ENCODE measurements around the gene CACNA1C.
"Not testable (repeated sequence)": the region's sequence is repeated elsewhere in the genome, so short reads cannot be mapped to it uniquely, and the experiment has no call there.

Gene CACNA1C

DNA sequence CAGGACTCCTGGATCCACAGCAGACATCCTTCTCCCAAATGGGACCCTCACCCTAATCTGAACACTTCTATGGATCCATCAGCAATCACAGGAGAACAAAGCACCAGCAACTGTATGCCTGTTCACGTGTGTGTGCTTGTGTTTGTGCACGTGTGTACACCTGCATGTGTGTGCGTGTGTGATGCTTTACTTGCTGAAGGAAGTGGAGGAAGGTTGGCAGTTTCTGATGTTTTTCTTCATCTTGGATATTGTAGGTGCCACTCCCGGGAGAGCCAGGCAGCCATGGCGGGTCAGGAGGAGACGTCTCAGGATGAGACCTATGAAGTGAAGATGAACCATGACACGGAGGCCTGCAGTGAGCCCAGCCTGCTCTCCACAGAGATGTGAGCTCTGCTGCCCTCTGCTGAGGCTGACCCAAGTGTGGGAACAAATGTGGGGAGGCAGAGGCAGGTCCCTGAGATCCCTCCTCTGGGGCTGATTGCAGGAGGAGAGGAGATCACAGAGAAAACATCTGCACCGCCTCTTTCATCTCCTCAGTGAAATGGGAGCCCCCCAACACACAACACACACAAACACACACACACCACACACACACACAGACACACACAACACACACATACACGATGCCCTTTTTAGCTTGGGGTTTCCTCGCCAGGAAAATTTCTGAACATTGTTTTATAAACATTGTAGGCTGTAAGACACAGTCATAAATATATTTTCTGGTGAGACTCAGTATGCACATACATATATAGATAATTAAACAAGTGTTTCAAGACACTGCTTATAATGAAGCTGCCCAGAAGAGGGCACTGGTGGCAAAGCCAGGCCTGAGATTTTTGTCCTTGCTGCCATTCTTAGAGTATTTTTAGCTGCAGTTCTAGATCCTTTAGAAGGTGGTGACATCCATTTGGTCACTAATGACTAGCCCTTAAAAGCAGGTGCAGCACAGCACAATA, 629.8 kb downstream of the CACNA1C start:
- DNase-seq, result peak; percentile 51 to 68 (median 60)

DNA sequence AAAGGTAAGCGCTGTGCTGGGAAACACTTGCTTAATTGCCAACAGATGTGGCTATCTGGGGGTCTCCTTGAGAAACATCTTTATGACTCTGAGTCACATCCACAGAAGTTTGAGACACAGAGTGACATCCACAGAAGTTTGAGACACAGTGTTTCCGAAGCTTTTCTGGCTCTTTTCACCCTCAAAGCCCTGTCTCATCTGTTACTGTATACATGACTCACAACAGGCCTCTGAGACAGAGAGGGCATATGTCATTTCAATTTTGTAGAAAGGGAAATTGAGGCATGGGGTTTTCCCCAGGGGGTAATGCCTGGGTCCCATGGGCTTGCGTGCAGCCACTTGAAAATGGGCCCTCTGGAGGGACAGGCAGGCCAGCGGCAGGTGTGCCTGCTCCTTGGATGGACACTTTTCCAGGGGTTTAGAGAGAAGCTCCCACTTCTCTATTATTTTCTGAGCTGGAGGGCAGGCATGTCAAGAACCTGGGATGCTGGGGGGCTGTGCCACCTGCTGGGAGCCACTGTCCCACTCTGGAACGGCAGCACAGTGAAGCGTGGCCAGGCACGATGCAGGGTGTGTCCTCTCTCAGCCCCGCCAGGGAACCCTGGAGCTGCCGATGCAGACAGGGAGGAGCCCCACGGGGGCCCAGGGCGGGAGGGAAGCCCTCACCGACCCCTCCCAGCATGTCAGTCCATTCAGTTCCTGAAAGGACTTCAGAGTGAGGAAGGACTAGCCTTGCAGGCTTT, 630.7 kb downstream of the CACNA1C start:
- no peak for DNase-seq

DNA sequence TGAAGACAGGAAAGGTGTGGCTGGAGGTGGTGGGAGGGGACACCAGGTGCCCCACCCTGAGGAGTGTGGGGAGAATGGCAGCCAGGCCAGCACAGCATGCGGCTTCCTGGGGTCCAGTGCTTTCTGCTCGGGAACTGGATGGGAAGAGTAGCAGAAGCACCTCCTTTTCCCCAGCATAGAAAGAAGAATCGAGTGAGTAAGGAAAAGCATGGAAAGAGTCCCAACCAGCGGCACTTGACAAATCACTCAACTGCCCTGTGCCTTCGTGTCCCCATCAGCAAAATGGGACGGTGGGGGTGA, 631.2 kb downstream of the CACNA1C start:
- DNase-seq, result not testable (repeated sequence)

DNA sequence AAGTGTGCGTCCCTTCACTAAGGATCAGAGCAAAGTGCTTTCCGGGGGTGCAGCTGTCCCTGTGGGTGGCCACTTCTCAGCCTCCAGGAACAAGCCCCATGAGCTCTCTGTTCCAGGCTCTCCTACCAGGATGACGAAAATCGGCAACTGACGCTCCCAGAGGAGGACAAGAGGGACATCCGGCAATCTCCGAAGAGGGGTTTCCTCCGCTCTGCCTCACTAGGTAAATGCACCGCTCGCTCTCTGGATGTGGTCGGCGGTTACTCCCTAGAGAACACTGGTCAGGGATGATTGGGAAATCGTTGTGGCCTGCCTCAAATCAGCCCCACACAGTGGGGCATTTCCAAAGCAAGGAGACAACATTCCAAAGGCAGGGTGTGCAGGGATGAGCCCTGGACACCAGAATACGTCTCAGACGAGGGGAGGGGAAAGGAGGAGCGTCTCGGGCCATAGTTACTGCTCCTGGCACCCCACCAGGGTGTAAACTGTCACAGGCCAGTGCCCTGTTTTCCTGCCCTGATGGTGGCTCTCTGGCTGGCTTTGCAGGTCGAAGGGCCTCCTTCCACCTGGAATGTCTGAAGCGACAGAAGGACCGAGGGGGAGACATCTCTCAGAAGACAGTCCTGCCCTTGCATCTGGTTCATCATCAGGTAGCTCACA, 633.0 kb downstream of the CACNA1C start:
- not testable (repeated sequence) for DNase-seq

DNA sequence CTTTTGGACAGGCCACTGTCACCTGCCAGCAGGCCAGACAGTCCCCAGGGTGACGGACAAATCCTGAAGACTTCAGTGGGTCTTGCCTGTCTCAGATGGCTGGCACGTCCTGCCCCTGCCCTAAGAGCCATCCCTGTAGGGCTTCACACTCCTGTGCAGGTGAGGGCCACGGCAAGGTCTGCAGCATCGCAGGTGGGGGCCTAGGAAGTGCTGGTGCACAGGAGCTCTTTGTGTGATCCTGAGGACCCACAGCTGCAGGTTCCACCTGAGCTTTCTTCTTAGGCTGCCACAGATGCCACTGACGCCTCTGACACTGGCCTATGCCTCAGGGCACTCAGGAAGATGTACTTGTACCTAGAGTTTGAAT, 633.5 kb downstream of the CACNA1C start:
- no peak for DNase-seq

DNA sequence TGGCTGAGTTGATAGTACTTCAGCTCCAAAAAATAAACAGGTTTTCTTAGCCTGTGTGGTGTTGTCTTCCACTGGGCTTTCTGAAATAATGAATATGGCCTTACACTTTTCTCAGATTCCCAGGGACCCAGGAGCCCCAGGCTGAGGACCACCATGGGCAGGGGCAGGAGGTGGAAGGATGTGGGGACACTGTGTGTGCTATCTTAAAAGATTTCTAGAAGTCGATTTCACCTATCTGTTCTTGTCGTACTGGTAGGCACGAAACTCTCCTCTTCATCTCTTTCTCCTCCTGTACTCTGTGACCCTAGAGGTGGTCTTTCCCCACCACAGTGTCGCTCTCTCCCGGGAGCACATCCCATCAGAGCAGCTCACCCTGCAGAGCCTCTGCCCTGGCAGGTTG, 634.3 kb downstream of the CACNA1C start:
- DNase-seq, result no peak

GRCh38 chr12:2687726-2688125, 634.9 kb downstream of the CACNA1C start:
- DNase-seq, result no peak

- no peak for DNase-seq
Observed at GRCh38 chr12:2688381-2688931, 635.7 kb downstream of the CACNA1C start.

GRCh38 chr12:2689393-2689792, 636.6 kb downstream of the CACNA1C start:
- DNase-seq, result no peak

DNA sequence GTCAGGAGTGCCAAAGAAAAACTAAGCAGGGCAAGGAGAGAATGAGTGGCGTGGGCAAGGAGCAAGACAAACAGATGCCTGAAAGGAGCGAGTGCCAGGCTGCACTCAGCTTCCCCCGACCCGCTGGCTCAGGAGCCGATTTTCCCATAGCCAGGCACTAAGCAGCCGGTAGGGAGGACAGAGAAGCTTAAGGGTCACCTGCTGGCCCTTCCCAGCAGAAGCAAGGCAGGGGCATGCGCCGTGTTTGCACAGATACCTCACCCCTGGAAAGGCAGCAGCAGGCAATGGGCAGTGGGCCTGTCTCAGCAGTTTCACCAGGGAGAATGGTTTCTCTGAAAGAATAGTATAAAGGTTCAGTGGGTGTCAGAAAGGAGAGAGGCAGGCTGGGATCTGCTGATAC, 637.1 kb downstream of the CACNA1C start:
- DNase-seq, result no peak

DNA sequence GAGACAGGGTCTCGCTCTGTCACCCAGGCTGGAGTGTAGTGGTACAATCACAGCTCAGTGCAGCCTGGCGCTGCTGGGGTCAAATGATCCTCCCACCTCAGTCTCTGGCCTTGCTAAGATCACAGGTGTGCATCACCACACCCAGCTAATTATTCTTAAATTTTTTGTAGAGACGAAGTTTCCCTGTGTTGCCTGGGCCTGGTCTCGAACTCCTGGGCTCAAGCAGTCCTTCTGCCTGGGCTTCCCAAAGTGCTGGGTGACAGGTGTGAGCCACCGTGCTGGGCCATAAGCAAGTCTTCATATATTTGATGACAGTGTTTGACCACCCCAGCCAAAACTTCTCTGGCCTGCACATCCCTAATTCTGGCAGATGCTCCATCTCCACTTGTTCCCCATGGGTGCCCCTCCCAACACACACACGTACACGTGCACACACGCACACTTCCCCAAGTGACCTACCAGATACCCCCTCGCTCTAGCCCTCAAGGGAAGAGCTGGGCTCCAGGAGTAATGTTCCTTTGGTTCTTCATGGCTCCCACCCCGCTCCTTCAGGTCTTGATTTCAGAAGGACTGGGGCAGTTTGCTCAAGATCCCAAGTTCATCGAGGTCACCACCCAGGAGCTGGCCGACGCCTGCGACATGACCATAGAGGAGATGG, 637.7 kb downstream of the CACNA1C start:
- no peak for DNase-seq

GRCh38 chr12:2691006-2691344, 638.2 kb downstream of the CACNA1C start:
- peak; percentile 44 to 63 (median 54) for DNase-seq

GRCh38 chr12:2691345-2692071, 638.7 kb downstream of the CACNA1C start:
- peak in 2 of 4 experiments; percentile 25 to 27 for DNase-seq

DNA sequence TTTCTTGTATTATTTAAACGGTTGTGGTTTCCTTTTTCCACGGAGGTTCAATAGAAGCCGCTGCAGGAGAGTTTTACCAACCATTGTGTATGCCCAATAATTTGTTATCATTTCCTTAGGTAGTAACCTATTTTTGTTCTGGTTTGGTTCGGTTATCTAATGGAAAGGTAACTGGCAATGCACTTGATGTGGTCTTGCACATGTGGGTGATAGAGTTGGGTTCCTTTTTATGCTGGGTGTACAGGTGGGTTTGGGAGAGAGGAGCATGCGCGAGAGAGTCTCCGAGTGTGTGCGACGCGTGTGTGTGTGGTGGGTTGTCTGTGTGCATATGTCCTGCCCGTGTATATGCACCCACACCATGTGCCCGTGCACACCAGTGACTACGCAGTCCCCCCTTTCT, 639.3 kb downstream of the CACNA1C start:
- no peak for DNase-seq

- DNase-seq, result peak; percentile 8 to 49 (median 34)
Observed at GRCh38 chr12:2693244-2693860, 640.6 kb downstream of the CACNA1C start.

- no peak for DNase-seq
Observed at GRCh38 chr12:2693980-2694610, 641.3 kb downstream of the CACNA1C start.

- peak; percentile 25 to 65 (median 46) for DNase-seq
Observed at GRCh38 chr12:2696136-2696535, 643.3 kb downstream of the CACNA1C start.

DNA sequence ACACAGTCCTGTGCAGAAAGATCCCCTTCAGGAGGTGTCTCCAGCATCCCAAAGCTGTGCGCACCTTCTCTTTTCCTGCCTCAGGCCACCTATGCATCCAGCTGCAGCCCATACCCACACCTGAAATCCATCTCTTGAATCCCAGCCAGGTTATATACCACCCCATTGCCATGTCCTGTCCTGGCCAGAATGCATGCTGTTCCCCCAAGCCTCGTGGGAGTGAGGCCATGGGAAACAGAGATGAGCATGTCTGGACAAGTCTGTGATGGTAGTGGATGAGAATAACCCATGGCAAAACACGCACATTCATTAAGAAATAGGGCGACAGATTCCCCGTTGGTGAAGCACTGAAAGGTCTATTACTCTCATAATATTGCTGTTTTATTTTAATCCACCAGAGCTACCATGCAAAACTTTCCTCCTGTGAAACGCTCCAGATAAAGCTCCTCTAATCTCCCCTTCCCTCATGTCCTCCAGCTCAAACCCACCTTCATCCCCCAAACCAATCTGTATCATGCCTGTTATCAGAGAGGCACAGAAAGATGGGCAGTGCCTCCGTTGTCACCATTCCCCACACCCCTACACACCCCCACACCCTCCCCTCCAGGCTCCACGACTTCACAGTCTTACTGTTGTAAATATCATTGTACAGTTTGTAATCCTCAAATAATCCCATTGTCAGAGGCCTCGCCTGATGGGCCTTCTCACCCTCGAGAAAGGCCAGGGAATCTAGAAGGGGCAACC, 644.4 kb downstream of the CACNA1C start:
- DNase-seq, result no peak

GRCh38 chr12:2698566-2698965, 645.8 kb downstream of the CACNA1C start:
- no peak for DNase-seq

DNA sequence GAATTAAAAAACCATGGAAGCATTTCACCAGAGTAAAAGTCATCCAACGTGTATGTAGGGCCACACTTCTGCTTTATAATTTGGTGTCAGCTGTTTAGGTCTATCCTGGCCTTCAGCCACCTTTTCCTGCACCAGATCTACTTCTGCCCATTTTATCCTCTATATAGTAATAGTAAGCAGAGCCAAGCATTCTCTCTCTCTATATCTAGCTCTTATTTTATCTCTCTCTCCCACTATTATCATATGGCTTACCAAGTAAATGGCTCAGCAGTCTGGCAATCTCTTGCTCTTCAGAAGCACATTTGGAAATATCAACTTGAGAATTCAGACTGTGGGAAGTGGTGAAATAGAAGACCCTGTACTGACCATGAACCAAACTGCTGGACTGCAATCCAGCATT, 657.9 kb downstream of the CACNA1C start:
- no peak for DNase-seq
